GM19328 (cell line): ENCODE results near the gene SORCS2.

Source experiments
- ATAC-seq: cut with Tn5 transposase; IDR thresholded peaks from one replicate; pipeline ENCODE4 v1.9.1; 2021; ENCODE audit warnings: mild to moderate bottlenecking, moderate library complexity; ENCODE audit not compliant: unreplicated experiment

Gene SORCS2

GRCh38 chr4:7384929-7385890 is 192.9 kb downstream of the SORCS2 start:
- no peak for ATAC-seq

GRCh38 chr4:7387925-7388324 is 195.6 kb downstream of the SORCS2 start:
- no peak for ATAC-seq

DNA sequence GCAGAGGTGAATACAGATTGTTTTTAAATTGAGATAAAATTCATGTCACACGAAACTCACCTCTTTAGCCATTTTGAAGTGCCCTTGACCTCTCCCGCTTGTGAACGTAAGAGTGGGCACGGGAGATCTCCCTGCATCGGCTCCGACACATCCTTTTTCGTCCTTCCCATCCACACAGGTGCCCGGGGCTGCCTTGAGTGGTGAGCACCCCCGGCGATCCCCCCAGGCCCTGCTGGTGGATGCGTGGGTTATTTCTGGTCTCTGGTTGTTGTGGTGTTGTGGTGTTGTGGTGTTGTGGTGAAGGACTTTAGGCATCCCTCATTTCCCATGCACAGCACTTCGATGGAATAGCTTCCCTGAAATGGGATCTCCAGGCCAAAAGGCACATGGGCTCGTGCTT is 196.3 kb downstream of the SORCS2 start:
- no peak for ATAC-seq

GRCh38 chr4:7389101-7389701 is 196.9 kb downstream of the SORCS2 start:
- no peak for ATAC-seq

- ATAC-seq: no peak
Observed at GRCh38 chr4:7389719-7390118, 197.4 kb downstream of the SORCS2 start.

- no peak for ATAC-seq
Observed at GRCh38 chr4:7390336-7390735, 198.0 kb downstream of the SORCS2 start.

DNA sequence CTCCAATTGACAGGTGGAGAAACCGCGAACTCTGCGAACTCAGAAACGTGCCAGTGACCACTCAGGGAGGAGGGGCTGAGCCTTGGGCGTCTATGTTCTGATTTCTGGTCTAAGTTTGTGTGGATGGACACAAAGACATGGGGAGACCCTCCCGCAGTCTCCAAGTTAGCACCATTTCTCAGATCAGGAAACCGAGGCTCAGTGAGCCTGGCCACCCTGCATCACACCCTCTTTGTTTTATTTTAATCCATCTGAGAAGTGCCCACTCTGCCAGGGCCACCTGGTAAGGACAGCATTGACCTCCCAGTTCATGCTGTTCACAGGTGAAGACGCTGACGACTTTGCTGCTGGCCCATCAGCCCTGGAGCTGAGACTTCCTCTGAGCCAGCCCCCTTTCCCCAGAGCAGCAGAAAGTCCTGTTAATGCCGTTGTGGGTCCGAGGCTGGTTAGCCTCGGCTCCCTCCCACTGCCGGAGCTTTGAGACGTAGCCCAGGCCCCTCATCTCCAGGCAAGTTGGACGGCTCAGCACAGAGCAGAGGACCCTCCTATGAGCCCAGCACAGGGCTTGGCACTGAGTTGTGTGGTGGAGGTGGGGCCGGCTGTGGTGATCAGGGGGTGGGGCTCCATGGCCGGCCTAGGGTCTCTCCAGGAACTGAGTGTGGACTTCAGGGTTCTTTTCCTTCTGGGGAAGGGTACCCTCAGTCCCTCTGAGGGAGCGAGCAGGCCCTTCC is 198.7 kb downstream of the SORCS2 start:
- no peak for ATAC-seq

GRCh38 chr4:7391637-7392437 is 199.5 kb downstream of the SORCS2 start:
- ATAC-seq: no peak

- no peak for ATAC-seq
Observed at GRCh38 chr4:7392438-7393421, 200.4 kb downstream of the SORCS2 start.

DNA sequence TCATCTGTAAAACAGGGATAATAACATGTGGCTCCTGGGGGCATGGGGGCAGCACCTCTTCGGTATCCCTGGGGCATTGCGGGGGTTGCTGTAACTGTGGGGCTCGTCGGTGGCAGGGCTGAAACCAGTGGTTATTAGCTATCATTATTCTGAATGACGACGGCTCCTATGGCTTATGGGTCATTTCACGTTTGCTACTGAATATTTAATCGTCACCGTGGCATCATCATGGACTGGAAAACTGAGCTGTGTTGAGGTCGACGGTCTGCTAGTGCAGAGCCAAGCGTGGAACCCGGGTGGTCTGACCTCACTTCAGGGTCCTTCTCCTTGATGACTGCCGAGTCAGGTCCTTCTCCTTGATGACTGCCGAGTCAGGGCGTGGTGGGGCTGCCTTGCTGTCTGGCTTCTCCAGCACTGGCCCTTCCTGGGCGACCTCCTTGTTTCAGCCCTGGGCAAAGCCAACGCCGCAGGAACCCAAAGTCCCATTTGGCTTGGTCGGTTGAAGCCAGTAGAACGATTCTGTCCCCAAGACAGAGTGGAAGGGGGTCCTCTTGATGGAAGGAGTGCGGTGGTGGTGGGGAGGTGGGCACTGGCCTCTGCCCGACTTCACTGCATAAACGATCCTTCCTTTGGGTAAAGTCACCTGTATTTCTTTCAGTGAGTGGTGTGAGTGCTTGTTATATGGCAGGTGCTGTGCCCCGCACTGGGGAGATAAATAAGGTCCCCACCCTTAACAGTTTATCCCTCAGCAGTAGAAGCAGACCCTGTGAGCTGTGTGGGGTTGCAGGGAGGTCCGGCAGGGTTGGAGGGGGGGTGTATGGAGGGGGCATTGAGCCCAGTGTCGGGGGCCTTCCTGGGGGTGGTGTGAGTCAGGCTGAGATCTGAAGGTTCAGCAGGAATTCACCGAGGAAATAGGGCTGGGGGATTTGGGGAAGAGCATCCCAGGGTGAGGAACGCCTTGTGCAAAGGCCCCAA is 201.6 kb downstream of the SORCS2 start:
- no peak for ATAC-seq

- ATAC-seq: no peak
Observed at GRCh38 chr4:7394681-7395451, 202.5 kb downstream of the SORCS2 start.

- no peak for ATAC-seq
Observed at GRCh38 chr4:7395645-7396044, 203.3 kb downstream of the SORCS2 start.

DNA sequence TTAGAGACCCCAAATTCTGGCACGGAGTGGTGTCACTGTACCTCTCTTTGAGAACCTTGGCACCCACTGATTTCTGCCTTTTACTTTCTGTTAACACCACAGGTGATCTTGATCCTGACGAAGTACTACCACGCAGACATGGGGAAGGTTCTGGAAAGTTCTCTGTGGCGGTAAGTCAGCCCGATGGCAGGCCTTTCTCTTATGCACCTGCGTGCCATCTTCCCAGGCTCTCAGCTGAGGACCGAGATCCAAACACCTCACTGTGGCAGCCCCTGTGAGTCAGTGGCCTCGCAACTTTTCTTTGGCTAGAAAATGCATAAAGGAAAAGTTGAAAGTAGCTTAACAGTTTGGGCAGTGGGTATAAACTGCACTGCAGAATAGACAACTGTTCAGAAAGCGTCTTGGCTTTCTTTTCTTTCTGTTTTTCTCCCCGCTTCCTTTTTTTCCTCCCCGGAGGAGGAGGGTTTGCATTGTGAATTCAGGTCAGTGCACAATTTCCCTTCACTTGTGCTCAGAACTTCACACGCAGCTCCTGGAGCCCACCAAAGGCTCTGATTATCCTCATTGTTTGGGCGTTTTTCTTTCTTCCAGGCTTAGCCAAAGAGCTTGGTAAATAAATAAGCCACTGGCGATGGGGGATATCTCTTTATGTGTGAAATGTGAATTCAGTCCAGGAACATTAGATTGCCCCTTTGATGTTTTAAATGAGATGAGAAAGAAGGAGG is 204.0 kb downstream of the SORCS2 start:
- no peak for ATAC-seq

DNA sequence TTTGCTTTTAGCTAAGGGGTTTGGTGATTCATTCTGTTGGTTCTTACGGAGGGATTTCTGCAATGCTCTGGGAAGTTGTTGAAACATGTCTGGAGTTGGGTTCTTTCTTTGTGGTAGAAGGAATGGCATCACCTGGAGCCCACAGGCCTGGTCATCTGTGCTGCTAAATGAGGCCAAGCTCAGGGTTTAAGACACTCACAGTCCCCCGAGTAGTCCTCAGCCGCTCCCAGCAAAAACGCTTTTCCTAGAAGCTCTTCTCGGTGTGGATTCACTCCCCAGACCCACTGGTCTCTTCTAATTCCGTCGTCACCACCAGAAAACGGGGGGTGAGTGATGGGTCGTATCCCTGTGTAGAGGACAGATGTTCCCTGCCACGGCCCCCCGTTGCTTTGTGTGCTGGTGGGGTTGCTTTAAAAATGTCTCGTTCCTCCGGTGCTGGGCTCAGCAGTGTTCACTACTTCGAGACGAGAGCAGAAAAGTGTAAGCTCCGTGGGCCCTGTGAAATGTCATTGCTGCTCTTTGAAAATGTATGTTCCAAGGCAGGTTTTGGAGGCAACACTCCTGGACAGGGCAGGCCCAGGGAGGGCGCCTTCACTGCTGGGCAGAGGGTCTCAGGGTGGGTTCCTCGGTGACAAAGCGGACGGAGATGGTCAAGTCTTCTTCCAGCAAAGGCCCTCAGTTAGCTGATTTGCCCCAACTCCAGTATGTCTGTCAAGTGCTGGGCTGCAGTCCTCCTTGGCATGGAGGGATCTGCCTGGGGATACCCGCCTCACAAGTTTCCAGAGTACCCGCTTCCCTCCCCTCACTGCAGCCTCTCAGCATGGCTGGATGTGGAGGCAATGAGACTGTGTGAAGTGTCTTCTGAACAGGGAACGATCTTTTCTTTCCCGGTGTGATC is 205.1 kb downstream of the SORCS2 start:
- ATAC-seq: no peak

GRCh38 chr4:7398104-7398423 is 205.7 kb downstream of the SORCS2 start:
- ATAC-seq: no peak

DNA sequence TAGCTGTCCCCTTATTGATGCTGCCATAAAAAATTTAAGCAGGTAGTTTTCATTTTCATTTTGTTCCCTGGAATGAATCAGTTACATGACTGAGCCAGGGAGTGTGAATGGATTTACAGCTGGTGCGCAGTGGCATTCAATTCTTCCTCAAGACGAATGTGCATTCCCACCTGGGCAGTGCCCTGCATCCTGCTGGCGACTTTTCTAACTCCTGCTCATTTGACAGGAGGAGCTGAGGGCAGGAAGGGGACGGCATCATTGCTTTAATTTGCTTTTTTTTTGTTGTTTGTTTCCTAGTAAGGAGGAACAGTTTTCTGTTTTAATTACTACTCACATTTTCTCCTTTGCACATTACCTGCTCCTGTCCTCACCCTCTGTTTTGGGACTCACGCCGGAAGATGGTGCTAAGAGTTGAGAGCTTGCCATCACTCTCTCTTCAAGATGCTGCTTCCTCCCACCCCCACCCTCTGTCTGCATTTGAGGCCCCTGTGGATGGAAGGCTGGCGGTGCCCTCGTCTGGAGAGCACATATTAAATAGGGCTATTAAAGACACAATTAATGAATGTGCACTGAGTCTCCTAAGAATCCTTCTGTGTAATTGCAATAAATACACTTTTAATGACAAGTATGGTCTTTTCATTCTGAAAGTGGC is 206.6 kb downstream of the SORCS2 start:
- no peak for ATAC-seq
